Suppressor macrophage treated with lipopolysaccharide for 4 hours (primary cell): ENCODE measurements around the gene SSBP2.
"Not testable (repeated sequence)": the region's sequence is repeated elsewhere in the genome, so short reads cannot be mapped to it uniquely, and the experiment has no call there.

Experiments
- DNase-seq: peaks from one replicate; pipeline ENCODE4 v3.0.0-alpha.2; 2020

Gene SSBP2

GRCh38 chr5:81726297-81726696 is 24.6 kb downstream of the SSBP2 start:
- no peak for DNase-seq

GRCh38 chr5:81724571-81724970 is 26.3 kb downstream of the SSBP2 start:
- DNase-seq, result no peak

- no peak for DNase-seq
These were observed 26.8 kb downstream of the SSBP2 start for GRCh38 chr5:81724108-81724507.

DNA sequence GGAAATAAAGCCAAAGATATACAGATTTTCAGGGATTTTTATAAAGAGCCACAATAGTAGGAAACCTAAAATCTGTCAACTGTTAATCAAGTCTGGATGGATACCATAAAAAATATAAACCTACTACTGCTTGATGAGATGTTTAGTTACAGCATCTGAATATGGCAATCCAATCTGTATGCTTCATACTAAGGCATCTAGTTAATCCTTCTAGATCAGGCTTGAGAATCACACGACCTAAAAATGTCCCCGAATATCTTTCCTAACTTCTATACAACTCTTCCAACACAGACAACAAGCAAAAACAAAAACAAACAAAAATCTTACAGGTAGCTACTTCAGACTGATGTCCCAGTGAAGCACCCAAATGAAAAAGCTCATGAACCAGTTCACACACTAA is 29.8 kb downstream of the SSBP2 start:
- DNase-seq, result no peak

DNA sequence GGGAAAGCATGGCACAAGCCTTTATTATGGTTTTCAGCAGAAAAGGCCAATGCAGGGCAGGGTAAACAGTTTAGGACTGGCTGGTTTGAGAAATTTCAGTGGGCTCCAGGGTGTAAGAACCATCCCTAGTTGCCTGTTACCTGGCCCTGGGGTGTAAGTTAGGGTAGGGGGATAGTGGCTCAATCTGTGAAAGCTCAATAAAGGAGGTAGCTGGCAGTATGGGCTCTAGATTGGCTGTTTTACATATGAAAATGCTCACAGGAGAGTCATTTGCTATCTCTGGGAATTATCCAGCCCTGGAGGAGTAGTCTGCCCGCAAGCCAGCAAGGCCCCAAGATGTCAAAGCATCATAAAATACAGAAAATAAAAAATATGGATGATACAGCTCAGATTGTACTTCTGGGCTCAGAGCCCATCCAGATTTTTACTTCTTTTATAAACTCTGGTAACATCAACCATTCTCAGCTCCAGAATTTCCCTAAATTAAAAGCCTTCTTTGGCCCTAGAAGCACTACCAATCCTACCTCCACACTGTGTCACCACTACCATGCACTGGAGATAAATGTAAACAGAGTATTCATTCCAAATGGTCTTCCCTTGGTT is 31.1 kb downstream of the SSBP2 start:
- no peak for DNase-seq

- DNase-seq, result no peak
These were observed 32.6 kb downstream of the SSBP2 start for GRCh38 chr5:81718300-81718699.

- no peak for DNase-seq
These were observed 33.0 kb downstream of the SSBP2 start for GRCh38 chr5:81717860-81718259.

DNA sequence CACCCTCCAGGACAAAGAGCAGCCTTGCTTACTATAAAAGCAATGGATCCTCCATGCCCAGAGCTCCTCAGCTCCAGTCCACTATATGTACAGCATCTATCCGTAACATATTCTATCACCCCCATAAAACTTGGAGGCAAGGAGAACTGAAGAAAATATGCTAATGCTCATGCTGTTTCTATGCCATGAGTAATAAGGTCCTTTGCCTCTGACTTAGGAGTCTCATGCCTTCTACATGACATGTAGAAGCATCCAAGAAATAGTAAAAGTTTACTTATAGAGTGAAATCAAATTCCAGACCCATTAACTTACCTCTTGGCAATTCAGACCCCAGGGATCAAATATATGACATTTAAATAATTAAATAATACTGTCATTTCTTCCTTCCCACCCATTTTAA is 33.7 kb downstream of the SSBP2 start:
- no peak for DNase-seq

- DNase-seq, result not testable (repeated sequence)
These were observed 36.8 kb downstream of the SSBP2 start for GRCh38 chr5:81714076-81714475.

DNA sequence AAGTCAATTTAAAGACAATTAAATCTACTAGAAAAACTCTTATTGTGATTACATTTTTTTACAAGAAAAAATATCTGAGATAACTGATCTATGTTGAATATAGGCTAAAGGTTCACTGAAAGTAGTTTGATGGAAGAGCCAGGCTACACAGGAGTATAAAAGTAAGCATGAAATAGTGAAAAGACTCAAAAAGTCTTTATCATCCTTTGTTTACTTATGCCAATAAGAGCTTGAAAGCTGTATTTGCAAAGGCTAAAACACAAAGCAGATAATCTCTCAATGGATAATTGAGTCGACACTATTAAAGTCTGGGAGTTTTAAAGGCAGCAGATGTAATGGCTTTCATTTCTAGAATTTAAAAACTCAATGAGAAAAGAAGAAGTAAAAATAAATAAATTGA is 42.0 kb downstream of the SSBP2 start:
- no peak for DNase-seq

DNA sequence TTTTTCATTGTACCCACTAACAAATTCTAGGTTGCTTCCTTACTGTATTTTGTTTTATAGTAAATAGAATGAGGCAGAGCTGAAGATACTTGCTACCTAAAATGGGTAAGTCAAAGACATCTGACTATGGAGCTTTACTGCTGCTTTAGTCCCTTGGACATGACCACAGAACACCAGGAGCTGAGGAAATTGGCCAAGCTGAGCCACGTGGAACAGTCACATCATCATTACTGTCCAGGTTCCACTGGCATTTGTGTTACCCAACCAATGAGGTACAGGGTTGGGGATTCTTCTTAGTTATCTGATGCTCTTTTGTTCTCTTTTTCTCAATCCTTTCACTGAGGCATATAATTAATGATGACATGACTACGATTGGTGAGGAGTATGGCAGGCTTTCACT is 47.1 kb downstream of the SSBP2 start:
- no peak for DNase-seq

DNA sequence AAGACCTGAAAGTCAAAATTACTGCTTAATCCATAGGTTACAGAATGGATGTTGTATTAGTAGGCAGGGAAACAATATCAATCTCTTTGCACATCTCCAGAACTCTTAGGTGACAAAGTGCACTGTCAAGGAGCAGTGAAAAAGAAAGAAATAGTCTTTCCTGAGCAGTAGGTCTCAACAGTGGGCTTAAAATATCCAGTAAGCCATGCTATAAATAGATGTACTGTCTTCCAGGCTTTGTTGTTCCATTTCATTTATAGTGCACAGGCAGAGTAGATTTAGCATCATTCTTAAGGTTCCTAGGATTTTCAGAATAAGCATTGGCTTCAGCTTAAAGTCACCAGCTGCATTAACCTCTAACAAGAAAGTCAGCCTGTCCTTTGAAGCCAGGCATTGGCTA is 50.7 kb downstream of the SSBP2 start:
- no peak for DNase-seq

DNA sequence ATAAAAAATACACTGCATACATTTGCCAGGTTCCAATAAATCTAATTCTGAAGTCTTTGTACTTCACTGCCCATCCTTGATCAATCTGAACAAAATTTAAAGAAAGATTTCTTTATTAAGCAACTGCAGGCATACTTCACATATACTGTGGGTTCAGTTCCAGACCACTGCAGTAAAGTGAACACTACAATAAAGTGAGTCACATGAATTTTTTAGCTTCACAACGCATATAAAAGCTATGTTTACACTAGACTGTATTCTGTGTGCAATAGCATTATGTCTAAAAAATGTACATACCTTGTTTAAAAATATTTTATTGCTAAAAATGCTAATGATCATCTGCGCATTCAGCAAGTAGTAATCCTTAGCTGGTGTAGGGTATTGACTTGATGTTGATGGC is 52.1 kb downstream of the SSBP2 start:
- DNase-seq, result no peak

DNA sequence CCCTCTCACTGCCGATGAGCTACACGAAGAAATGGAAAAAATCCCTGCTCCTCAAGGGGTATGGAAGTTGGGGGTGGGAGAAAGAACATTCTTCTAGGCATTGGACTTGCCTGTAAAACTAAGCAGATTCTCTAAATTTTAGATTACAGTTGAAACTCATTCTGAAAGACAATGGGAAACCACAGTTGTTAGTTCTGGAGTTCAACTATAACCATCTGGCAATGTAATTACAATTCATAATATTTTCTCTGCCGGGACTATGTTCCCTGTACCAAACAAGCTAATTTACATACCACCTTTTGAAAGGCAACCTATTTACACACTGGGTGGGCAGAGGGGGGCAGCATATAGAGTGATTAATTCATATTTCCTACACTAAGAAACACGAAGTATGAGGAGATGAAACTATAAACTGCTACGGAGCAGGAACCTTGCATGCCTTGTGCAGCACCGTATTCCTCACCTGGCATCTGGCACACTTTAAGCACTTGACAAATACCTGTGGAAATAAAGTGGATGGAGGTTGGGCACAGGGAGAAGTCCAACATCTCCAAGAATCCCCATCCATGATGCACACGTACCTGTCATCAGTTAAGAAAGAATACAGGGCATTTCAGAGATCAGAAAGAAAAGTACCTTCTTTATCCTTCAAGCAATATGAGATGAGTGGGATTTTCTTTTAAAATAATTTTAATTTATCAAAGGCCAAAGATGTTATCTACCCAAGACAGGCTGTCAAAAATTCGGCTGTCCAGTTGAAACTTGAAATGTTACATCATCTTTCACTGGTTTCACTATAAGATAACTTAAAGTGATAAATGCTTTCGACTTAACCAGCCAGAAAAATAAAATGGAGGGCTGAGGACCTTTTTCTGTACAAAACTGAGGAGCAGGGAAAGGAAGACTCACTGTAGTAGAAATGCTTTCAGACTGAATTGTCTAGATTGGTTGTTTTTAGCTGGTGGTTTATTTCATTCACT is 54.2 kb downstream of the SSBP2 start:
- DNase-seq, result no peak

DNA sequence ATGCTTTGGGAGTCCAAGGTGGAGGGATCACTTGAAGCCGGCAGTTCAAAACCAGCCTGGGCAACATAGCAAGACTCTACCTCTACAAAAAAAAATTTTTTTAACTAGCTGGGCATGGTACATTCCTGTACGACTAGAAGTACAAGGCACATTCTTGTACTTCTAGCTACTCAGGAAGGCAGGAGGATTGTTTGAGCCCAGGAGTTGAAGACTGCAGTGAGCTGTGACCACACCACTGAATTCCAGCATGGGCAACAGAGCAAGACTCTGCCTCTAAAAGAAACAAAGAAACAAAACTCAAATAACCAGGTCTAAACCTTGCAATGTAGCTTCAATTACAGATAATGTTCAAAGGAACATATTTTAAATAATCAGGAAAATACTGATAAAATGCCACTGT is 56.2 kb downstream of the SSBP2 start:
- no peak for DNase-seq

GRCh38 chr5:81688215-81688614 is 62.7 kb downstream of the SSBP2 start:
- DNase-seq, result no peak

DNA sequence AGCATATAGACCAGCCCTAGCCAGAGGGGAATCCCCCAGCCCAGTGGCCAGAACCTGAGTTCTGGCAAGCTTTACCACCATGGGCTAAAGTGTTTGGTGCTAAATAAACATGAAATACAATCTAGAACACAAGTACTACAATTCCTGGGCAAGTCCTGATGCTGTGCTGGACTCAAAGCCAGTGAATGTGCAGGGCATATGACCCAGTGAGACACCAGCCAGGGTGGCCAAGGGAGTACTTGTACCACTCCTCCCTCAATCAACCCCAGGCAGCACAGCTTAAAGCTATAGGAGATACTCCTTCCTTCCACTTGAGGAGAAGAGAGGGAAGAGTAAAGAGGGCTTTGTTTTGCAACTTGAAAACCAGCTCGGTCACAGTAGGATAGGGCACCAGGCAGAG is 63.6 kb downstream of the SSBP2 start:
- DNase-seq, result no peak

GRCh38 chr5:81685471-81685870 is 65.4 kb downstream of the SSBP2 start:
- DNase-seq, result no peak

DNA sequence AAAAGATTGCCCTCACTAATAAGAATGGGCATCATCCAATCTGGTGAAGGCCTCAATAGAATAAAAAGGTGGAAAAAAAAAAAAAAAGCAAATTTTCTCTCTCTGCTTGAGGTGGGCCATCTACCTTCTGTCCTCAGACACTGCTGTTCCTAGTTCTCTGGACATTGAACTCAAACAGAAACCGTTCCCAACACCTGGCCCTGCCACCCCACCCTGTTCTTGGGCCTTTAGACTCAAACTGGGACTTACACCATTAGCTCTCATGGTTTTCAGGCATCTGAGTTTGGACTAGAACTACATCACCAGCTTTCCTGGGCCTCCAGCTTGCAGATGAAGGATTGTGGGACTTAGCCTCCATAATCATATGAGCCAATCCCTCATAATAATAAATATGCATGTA is 71.0 kb downstream of the SSBP2 start:
- no peak for DNase-seq

- DNase-seq, result no peak
These were observed 75.5 kb downstream of the SSBP2 start for GRCh38 chr5:81675420-81675819.

GRCh38 chr5:81665795-81666194 is 85.1 kb downstream of the SSBP2 start:
- no peak for DNase-seq

DNA sequence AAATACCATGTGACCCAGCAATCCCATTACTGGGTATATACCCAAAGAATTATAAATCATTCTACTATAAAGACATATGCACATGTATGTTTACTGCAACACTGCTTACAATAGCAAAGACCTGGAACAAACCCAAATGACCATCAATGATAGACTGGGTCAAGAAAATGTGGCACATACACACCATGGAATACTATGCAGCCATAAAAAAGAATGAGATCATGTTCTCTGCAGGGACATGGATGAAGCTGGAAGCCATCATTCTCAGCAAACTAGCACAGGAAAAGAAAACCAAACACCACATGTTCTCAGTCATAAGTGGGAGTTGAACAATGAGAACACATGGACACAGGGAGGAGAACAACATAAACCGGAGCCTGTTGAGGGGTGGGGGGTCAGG is 90.3 kb downstream of the SSBP2 start:
- DNase-seq, result not testable (repeated sequence)

GRCh38 chr5:81657386-81657785 is 93.5 kb downstream of the SSBP2 start:
- no peak for DNase-seq

GRCh38 chr5:81656783-81657182 is 94.1 kb downstream of the SSBP2 start:
- no peak for DNase-seq

DNA sequence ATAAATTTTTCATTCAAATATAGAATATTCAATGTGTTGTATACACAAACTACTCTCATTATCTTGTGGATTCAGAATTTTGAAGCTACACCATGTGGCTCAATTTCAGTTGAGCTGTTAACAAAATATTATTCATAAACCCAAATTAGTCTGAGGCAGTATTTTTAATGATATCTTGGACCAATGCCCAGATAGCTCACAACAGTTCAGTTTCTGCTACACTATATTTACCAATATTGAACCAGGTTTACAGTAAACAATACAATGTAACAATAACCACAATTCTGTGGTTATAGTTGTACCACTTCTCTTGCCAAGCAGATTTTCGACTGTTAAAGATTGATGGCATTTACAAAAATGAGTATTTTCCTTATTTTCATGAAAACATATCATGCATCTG is 99.9 kb downstream of the SSBP2 start:
- no peak for DNase-seq
